Ectodermal cell (in vitro differentiated cells): ENCODE data around the gene JARID2.

Experiments
- H3K27ac ChIP-seq: 2 replicates; pipeline ENCODE4 v1.7.0; 2013; ENCODE audit warnings: mild to moderate bottlenecking, low read depth, low read length; ENCODE audit not compliant: insufficient read depth, poor library complexity, severe bottlenecking
- H3K27me3 ChIP-seq: 2 replicates; pipeline ENCODE4 v1.7.0; 2013; ENCODE audit warnings: mild to moderate bottlenecking, low read length; ENCODE audit not compliant: insufficient read depth, control insufficient read depth, poor library complexity, severe bottlenecking
- H3K36me3 ChIP-seq: one replicate; pipeline ENCODE4 v1.7.0; 2013; ENCODE audit warnings: low read length; ENCODE audit not compliant: control insufficient read depth, insufficient read depth
- H3K4me1 ChIP-seq: one replicate; pipeline ENCODE4 v1.7.0; 2013; ENCODE audit warnings: low read length; ENCODE audit not compliant: control insufficient read depth, insufficient read depth
- H3K4me3 ChIP-seq: 2 replicates; pipeline ENCODE4 v1.7.0; 2013; ENCODE audit warnings: low read depth, low read length, control low read depth; ENCODE audit not compliant: insufficient read depth
- H3K9me3 ChIP-seq: 2 replicates; pipeline ENCODE4 v1.7.0; 2013; ENCODE audit warnings: mild to moderate bottlenecking, low read length, moderate library complexity; ENCODE audit not compliant: control insufficient read depth
- WGBS, 2 experiments: methylation state at CpG; one replicate each; pipeline ENCODE4 v1.1.7; 2013; ENCODE audit warnings: missing lambda C conversion rate in 2 of 2; 5-methylcytosine and 5-hydroxymethylcytosine counted together

JARID2 gene

DNA sequence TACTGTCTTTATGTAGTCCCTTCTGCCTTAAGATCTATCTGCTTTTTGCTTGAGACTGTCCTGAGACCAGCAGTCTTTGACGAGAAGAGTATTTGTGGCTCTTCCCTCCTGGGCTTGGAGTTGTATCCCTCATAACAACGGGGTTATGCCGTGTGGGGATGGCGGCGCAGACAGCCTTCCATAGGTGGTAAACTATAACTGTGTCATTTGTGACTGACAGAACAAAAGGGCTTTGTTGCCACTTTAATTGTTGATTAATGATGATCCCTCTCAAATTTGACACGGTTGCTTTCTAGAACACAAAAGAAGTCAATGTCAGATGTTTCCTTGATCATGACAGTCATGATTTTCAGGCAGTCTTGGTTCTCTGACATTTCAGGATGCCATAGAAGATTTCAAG is 196.6 kb downstream of the JARID2 start:
- H3K9me3 ChIP-seq: no peaks in the 10 kb centered on the region
- no peaks in the 10 kb centered on the region for H3K27me3 ChIP-seq
- no peaks in the 10 kb centered on the region for H3K36me3 ChIP-seq
- no peak overlapping the region for H3K4me3 ChIP-seq
- WGBS, 2 experiments: 90% methylated on average over 6 of the region's 6 CpGs
- no peak overlapping the region for H3K27ac ChIP-seq
- peaks cover 32% of the 10 kb centered on the region for H3K4me1 ChIP-seq

DNA sequence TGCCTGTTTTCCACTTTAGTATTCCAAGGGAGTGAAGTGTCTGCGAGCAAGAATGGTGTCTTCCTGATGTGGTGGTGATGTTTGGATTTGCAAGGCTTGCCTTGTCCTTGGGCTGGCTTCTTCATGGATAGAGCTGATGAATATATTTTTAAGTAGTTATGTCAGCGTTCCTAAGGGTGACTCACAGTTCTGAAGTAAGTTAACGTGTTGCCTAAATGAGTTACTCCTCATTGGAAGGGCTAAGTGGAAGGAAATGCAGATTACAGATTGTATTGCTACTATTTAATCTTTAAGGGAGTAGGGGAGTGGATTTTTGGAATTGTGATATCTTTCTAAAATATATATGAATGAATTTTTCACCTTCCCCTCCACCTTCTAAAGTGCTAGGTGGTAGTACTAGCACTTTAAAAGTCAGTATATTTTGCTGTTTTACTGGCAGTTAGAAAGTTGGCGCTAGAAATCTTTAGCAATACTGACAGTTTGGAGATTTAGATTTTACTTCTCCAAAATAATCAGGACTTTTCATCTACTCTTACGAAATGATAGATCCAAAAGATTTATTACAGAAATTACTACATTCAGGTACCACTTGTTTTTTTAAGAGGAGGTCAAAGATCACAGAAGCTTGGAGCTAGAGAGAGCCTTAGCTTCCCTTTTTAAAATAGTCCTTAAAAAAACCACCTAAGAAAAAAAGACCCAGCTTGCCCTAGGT is 197.4 kb downstream of the JARID2 start:
- H3K27ac ChIP-seq: no peak overlapping the region
- 94% methylated on average over 5 of the region's 5 CpGs for WGBS, 2 experiments
- H3K4me1 ChIP-seq: peaks cover 30% of the 10 kb centered on the region

DNA sequence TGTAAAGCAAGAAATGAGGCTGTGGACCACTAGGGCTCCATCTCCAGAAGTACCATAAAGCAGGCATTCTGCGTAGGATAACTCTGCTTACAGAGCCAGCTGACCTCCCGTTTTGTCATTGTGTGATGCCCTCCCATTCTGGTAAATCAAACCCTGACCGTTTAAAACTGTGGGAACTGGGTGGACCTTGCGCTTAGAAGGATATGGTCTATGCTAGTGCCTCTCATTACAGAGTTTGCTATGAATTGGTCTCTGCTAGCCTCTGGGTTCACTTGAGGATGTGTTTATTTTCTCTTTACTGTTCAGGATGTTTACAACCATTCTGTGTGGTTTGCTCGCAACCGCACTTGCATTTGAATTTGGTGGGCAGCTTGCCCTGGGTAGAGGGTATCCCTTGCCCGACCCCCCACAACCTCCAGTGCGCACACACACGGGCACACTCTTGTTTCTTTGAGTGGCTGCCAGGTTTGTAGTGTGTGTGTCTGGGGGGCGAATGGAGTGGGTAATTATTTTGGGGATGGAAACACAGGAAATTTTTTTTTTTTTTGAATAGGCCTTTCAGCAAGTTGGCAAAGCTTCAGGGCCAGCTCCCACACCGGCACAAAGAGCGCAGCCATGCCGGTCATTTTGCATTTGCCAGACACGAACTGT is 198.3 kb downstream of the JARID2 start:
- Histone ChIP-seq H3K27ac (no peak overlapping the region), H3K4me1 (peaks cover 31% of the 10 kb centered on the region), H3K4me3 (no peak overlapping the region), H3K27me3 (no peaks in the 10 kb centered on the region), H3K9me3 (no peaks in the 10 kb centered on the region), H3K36me3 (no peaks in the 10 kb centered on the region)
- 92% methylated on average over 13 to 14 of the region's 14 CpGs for WGBS, 2 experiments

More for the DNA sequence above, 197.4 kb downstream of the JARID2 start:
- no peak overlapping the region for H3K4me3 ChIP-seq
- H3K27me3 ChIP-seq: no peaks in the 10 kb centered on the region
- no peaks in the 10 kb centered on the region for H3K9me3 ChIP-seq
- no peaks in the 10 kb centered on the region for H3K36me3 ChIP-seq

DNA sequence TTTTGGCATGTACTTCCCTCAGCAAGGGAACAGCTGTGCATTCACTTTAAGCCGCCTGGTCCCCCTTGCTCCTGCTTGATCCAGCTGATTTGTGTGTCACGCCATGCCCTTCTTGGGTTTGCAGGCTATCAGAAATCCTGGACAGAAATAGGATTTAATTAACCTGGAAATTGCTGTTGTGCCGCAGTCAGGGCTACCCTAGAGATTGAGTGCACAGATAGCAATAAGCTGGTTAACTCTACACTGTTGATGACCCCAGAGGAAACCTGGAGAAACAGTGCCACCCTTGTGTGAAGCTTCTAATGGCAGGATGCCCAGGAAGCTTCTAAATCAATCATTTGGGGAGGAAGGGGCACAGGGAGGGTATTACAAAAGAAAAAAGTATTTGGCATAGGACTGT is 199.0 kb downstream of the JARID2 start:
- no peaks in the 10 kb centered on the region for H3K9me3 ChIP-seq
- whole genome bisulfite sequencing, 2 experiments: 92% methylated on average over 3 of the region's 3 CpGs
- H3K4me1 ChIP-seq: peaks cover 27% of the 10 kb centered on the region
- no peak overlapping the region for H3K4me3 ChIP-seq
- no peaks in the 10 kb centered on the region for H3K36me3 ChIP-seq
- H3K27ac ChIP-seq: no peak overlapping the region
- no peaks in the 10 kb centered on the region for H3K27me3 ChIP-seq

DNA sequence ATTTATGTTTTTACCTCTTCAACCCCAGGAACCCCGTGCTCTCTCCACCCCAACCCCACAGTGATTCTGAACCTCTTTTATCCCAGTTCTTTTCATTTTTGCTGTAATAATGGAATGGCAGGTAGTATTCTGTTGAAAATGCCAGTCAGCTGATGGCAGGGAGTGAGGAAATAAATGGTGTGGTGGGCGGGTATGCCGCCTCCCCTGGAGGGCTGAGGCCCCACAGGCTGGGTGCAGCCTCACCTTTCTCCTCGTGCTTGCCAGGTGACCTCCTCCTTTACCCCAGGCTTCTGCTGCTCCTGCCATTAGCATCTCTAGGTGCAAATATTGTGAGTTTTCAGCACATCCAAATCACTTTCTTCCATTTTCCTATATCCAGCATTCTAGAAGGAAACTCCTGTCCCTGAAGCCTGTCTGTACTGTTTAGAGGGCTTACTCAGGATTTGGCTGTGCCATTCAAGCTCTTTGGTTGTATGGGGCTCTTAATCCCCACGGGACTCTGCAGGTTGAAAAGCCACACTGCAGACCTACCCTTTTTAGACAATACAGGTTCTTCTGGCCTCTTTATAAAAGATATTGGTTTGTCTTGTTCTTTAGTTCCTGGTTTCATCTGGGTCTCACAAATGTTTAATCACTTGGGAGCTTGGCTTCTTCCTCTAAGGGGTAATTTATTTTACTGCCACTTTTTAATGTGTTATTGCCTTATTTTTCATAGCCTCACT is 201.8 kb downstream of the JARID2 start:
- H3K36me3 ChIP-seq: no peaks in the 10 kb centered on the region
- 70% methylated on average over 5 of the region's 5 CpGs for WGBS, 2 experiments
- H3K4me3 ChIP-seq: no peak overlapping the region
- peaks cover 26% of the 10 kb centered on the region for H3K4me1 ChIP-seq
- no peaks in the 10 kb centered on the region for H3K9me3 ChIP-seq
- H3K27ac ChIP-seq: no peak overlapping the region
- no peaks in the 10 kb centered on the region for H3K27me3 ChIP-seq

DNA sequence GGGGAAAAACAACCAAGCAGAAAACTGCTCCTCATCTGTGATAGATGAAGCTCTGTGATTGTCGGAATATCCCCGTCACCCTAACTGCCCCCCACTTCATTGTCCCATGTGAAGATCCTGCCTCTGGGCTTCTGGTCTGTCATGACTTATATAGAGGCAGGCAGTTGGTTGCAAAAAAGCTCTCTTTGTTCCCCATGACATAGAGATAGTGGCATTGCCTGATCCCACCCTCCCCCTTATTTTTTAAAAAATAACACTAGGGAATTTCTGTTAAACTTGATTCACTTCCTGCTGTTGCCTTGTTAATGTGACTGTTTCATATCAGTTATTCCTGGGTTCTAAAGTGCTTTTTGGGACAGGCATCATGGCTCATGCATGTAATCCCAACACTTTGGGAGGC is 203.1 kb downstream of the JARID2 start:
- no peaks in the 10 kb centered on the region for H3K9me3 ChIP-seq
- peaks cover 24% of the 10 kb centered on the region for H3K4me1 ChIP-seq
- H3K27ac ChIP-seq: no peak overlapping the region
- no peaks in the 10 kb centered on the region for H3K36me3 ChIP-seq
- no peaks in the 10 kb centered on the region for H3K27me3 ChIP-seq
- 84 to 95% methylated on average over 2 of the region's 2 CpGs for WGBS, 2 experiments
- H3K4me3 ChIP-seq: no peak overlapping the region

DNA sequence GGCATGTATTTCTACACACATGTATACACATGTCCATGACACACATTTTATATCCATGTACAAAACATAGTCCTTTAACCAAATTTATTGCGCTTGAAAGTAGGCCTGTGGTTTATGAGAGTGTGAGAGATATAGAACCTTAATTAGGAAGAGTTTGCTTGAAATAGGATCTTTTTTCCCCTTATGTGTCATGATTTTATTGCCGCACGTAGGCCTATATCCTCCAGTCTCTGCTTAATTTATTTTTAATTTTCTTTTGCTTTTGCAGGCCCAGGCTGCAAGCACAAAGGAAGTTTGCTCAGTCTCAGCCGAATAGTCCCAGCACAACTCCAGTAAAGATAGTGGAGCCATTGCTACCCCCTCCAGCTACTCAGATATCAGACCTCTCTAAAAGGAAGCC is 205.9 kb downstream of the JARID2 start:
- H3K36me3 ChIP-seq: no peaks in the 10 kb centered on the region
- no peaks in the 10 kb centered on the region for H3K27me3 ChIP-seq
- peaks cover 20% of the 10 kb centered on the region for H3K4me1 ChIP-seq
- no peak overlapping the region for H3K27ac ChIP-seq
- no peak overlapping the region for H3K4me3 ChIP-seq
- WGBS, 2 experiments: 94 to 97% methylated on average over 3 to 4 of the region's 4 CpGs
- H3K9me3 ChIP-seq: no peaks in the 10 kb centered on the region

DNA sequence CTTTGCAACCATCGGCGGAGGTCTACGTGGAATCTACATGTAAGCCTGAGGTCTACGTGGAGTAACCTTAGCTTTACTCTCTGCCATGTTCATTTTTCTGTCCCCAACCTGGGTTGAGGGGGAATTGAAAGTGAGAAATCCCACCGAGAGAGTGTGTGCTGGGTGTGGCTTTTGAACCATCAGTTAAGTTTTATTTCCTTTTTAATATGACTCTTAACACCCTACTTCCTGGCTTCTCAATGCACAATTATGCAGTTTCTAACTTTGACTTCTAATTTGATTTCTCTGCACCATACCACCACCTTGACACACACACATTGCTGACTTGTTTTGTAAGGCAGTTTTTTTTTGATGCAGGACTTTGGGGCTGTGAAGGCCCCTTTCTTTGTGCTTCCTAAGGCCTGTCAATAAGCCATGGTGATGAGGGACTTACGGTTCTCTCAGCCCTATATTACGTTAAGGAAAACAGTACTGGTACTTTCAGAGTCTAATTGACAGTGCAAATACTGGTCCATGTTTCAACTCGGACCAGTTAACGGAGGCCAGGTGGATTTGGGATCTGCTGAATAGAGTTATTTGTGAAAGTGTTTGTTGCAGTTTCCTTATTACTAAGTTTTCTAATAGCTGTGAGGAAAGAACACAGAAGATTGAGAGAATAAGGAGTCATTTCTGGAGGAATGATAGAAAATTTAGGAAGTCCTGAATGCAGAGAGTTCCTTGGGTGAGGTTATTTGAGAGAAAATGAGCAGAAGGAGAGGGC is 206.5 kb downstream of the JARID2 start:
- Histone ChIP-seq H3K27ac (no peak overlapping the region), H3K4me3 (no peak overlapping the region), H3K4me1 (peaks cover 23% of the 10 kb centered on the region), H3K27me3 (no peaks in the 10 kb centered on the region), H3K9me3 (no peaks in the 10 kb centered on the region), H3K36me3 (no peaks in the 10 kb centered on the region)
- 93 to 94% methylated on average over 8 to 9 of the region's 9 CpGs for WGBS, 2 experiments

DNA sequence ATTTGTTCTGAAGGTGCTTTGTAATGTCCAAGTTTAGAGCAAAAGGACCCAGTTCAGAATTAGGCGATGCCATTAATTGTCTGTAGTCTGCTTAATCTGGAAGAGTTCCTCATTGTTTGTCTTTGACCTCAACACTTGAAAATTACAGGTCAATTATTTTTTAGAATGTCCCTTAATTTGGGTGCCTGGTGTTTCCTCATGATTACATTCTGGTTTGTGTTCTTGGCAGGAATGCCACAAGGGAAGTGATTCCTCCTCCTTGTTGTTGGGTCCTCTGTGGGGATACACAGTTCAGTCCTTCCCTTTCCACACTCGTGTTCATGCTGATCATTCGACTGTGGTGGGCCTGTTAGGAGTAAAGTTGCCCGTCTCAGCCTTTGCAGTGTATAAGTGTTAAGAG is 207.3 kb downstream of the JARID2 start:
- H3K27me3 ChIP-seq: no peaks in the 10 kb centered on the region
- no peaks in the 10 kb centered on the region for H3K9me3 ChIP-seq
- H3K4me1 ChIP-seq: peaks cover 24% of the 10 kb centered on the region
- 100% methylated on average over 1 to 3 of the region's 4 CpGs for WGBS, 2 experiments
- no peak overlapping the region for H3K4me3 ChIP-seq
- no peaks in the 10 kb centered on the region for H3K36me3 ChIP-seq
- H3K27ac ChIP-seq: no peak overlapping the region

DNA sequence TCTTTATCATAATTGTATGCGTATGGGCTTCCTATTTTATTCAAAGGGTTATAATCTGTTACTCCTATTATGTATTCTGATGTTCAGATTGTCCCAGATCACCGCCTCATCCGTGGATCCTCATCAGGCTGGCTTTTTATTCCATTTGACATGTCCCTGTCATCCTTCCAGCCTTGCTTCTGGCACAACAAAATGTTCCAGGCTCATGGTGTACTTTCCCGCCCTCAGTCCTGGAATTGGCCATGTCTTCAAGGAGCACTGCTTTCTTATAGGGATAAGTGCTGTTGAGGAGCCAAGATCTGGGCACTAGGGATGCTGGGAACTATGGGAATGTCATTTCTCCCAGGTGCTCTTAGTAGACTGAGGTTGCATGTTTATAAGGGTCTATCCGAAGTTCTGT is 207.8 kb downstream of the JARID2 start:
- Histone ChIP-seq H3K27me3 (no peaks in the 10 kb centered on the region), H3K36me3 (no peaks in the 10 kb centered on the region), H3K4me1 (peaks cover 24% of the 10 kb centered on the region), H3K4me3 (no peak overlapping the region), H3K9me3 (no peaks in the 10 kb centered on the region), H3K27ac (no peak overlapping the region)
- 96% methylated on average over 4 to 5 of the region's 5 CpGs for WGBS, 2 experiments
